ENCODE measurements around the gene BRCA2.

Gene BRCA2

GRCh38 chr13:32315238-32316027 lies at the start of gene BRCA2, which contains the start of gene ZAR1L:
Gene BRCA2, plus strand, starts transcription at chr13:32315508. Its CDS starts 953 bp downstream, at chr13:32316461.
Gene ZAR1L, minus strand, starts transcription at chr13:32315363. Its CDS starts 3,438 bp downstream, at chr13:32311925.
- in situ Hi-C loops (cut with HindIII; ENCODE audit: low sequenced_read_pairs), result no loop called here

GRCh38 chr13:32265726-32266125 lies 49.6 kb upstream of the BRCA2 start:
- in situ Hi-C loops (cut with HindIII; ENCODE audit: low sequenced_read_pairs), result no loop called here

GRCh38 chr13:32266130-32266529 lies 49.2 kb upstream of the BRCA2 start:
- in situ Hi-C loops (cut with HindIII; ENCODE audit: low sequenced_read_pairs), result no loop called here

- in situ Hi-C loops (cut with HindIII; ENCODE audit: low sequenced_read_pairs), result no loop called here
Observed at GRCh38 chr13:32267836-32268439, 47.4 kb upstream of the BRCA2 start.

- in situ Hi-C loops (cut with HindIII; ENCODE audit: low sequenced_read_pairs), result no loop called here
Observed at GRCh38 chr13:32272021-32272683, 43.2 kb upstream of the BRCA2 start.

- in situ Hi-C loops (cut with HindIII; ENCODE audit: low sequenced_read_pairs), result no loop called here
Observed at GRCh38 chr13:32277839-32278238, 37.5 kb upstream of the BRCA2 start.

- in situ Hi-C loops (cut with HindIII; ENCODE audit: low sequenced_read_pairs), result no loop called here
Observed at GRCh38 chr13:32278426-32278825, 36.9 kb upstream of the BRCA2 start.

- in situ Hi-C loops (cut with HindIII; ENCODE audit: low sequenced_read_pairs), result no loop called here
Observed at GRCh38 chr13:32281096-32281495, 34.2 kb upstream of the BRCA2 start.

GRCh38 chr13:32282096-32282711 lies 33.1 kb upstream of the BRCA2 start:
- in situ Hi-C loops (cut with HindIII; ENCODE audit: low sequenced_read_pairs), result no loop called here

GRCh38 chr13:32284927-32285632 lies 30.2 kb upstream of the BRCA2 start:
- in situ Hi-C loops (cut with HindIII; ENCODE audit: low sequenced_read_pairs), result no loop called here

- in situ Hi-C loops (cut with HindIII; ENCODE audit: low sequenced_read_pairs), result no loop called here
Observed at GRCh38 chr13:32285633-32285965, 29.7 kb upstream of the BRCA2 start.

GRCh38 chr13:32297206-32297605 lies 18.1 kb upstream of the BRCA2 start:
- in situ Hi-C loops (cut with HindIII; ENCODE audit: low sequenced_read_pairs), result no loop called here

GRCh38 chr13:32298695-32299094 lies 16.6 kb upstream of the BRCA2 start:
- in situ Hi-C loops (cut with HindIII; ENCODE audit: low sequenced_read_pairs), result no loop called here

- in situ Hi-C loops (cut with HindIII; ENCODE audit: low sequenced_read_pairs), result no loop called here
Observed at GRCh38 chr13:32299893-32300292, 15.4 kb upstream of the BRCA2 start.

GRCh38 chr13:32300406-32300805 lies 14.9 kb upstream of the BRCA2 start:
- in situ Hi-C loops (cut with HindIII; ENCODE audit: low sequenced_read_pairs), result no loop called here

- in situ Hi-C loops (cut with HindIII; ENCODE audit: low sequenced_read_pairs), result no loop called here
Observed at GRCh38 chr13:32300920-32301319, 14.4 kb upstream of the BRCA2 start.

GRCh38 chr13:32302461-32302860 lies 12.8 kb upstream of the BRCA2 start:
- in situ Hi-C loops (cut with HindIII; ENCODE audit: low sequenced_read_pairs), result no loop called here

- in situ Hi-C loops (cut with HindIII; ENCODE audit: low sequenced_read_pairs), result no loop called here
Observed at GRCh38 chr13:32305646-32306045, 9.7 kb upstream of the BRCA2 start.

GRCh38 chr13:32309312-32310133 lies 5.8 kb upstream of the BRCA2 start:
- in situ Hi-C loops (cut with HindIII; ENCODE audit: low sequenced_read_pairs), result no loop called here

- in situ Hi-C loops (cut with HindIII; ENCODE audit: low sequenced_read_pairs), result no loop called here
Observed at GRCh38 chr13:32310134-32310706, 5.1 kb upstream of the BRCA2 start.
